Activated B cell treated with CpG ODN at 0.5 μM for 24 hours (primary cell): ENCODE results near the gene ZBTB17. TPM values are rescaled to one million over a fixed set of nuclear protein-coding genes. Genes with fewer than 3 reads are reported as not detected.
"Not testable (repeated sequence)": the region's sequence is repeated elsewhere in the genome, so short reads cannot be mapped to it uniquely, and the experiment has no call there.

Experiments used
- ATAC-seq: fragments of 200-7000 bp; cut with Tn5 transposase; one replicate; pipeline ENCODE4 v1.10.0; 2021; ENCODE audit warnings: low read depth, mild to moderate bottlenecking, moderate library complexity
- CTCF ChIA-PET: fragments of 350-600 bp; sonication (Branson Sonifier 250); formaldehyde crosslinking; loops from one replicate; lab custom pipeline; 2021; ENCODE audit warnings: antibody characterized with exemption; lab: Charles Lee
- POLR2A ChIA-PET: fragments of 350-600 bp; sonication (Branson Sonifier 250); formaldehyde crosslinking; loops from one replicate; lab custom pipeline; 2021; ENCODE audit warnings: antibody characterized with exemption; lab: Charles Lee
- DNase-seq: peaks from one replicate; pipeline ENCODE4 v3.0.0; 2022
- H3K27ac Mint-ChIP-seq: one replicate; pipeline ENCODE4 v1.8.0; 2020; ENCODE audit warnings: mixed read lengths
- H3K27me3 Mint-ChIP-seq: one replicate; pipeline ENCODE4 v1.8.0; 2021; ENCODE audit warnings: mixed read lengths
- H3K36me3 Mint-ChIP-seq: one replicate; pipeline ENCODE4 v1.8.0; 2021; ENCODE audit warnings: low read depth, mixed read lengths
- H3K4me1 Mint-ChIP-seq: one replicate; pipeline ENCODE4 v1.8.0; 2021; ENCODE audit warnings: mixed read lengths
- H3K4me3 Mint-ChIP-seq: one replicate; pipeline ENCODE4 v1.8.0; 2020; ENCODE audit warnings: mild to moderate bottlenecking, mixed read lengths
- H3K9me3 Mint-ChIP-seq: one replicate; pipeline ENCODE4 v1.8.0; 2020; ENCODE audit warnings: mixed read lengths
- CTCF ChIP-seq: fragments of 200-600 bp; IDR thresholded peaks from one replicate; pipeline ENCODE4 v1.8.0; 2022; ENCODE audit warnings: antibody characterized with exemption, mild to moderate bottlenecking
- intact Hi-C: fragments of 100-400 bp; cut with micrococcal nuclease; formaldehyde crosslinking; loops from one replicate; pipeline ENCODE4 v1.15.1; 2024
- total RNA-seq: library from RNA; stranded (reverse); gene quantifications from 2 replicates; pipeline ENCODE4 v1.2.3, GENCODE V29; 2022

ZBTB17 gene
- total RNA-seq, 1 donor from 2014 or later, result 121 TPM

GRCh38 chr1:16006010-16006409, 30.1 kb upstream of the ZBTB17 start:
- Mint-ChIP-seq H3K9me3 (no peaks in the 10 kb centered on the region), H3K4me3 (peak overlapping the region; percentile 26), H3K27me3 (no peaks in the 10 kb centered on the region), H3K4me1 (peaks cover 26% of the 10 kb centered on the region), H3K36me3 (no peaks in the 10 kb centered on the region), H3K27ac (no peak overlapping the region)
- ChIA-PET CTCF (interaction anchor here (0.9 kb wide), 1 partner anchor 190 kb away, joined by 6 read pairs; no protein-coding TSS in a partner anchor), POLR2A (interaction anchor here (1.2 to 3.2 kb wide), 4 partner anchors 31 to 190 kb away, joined by 5 to 19 read pairs (median 6); partner anchors contain the start of gene ZBTB17)
- no peak for ATAC-seq
- DNase-seq, result no peak
- no peak for TF ChIP-seq CTCF
- intact Hi-C loops, result loop anchor here (5.0 kb wide), 1 partner anchor 39 kb away; no protein-coding TSS in a partner anchor

- Mint-ChIP-seq H3K4me1 (peaks cover 26% of the 10 kb centered on the region), H3K36me3 (no peaks in the 10 kb centered on the region), H3K4me3 (peak overlapping the region; percentile 20), H3K27me3 (no peaks in the 10 kb centered on the region), H3K9me3 (no peaks in the 10 kb centered on the region), H3K27ac (no peak overlapping the region)
- POLR2A ChIA-PET, result interaction anchor here (0.6 to 3.2 kb wide), 5 partner anchors 30 to 190 kb away, joined by 5 to 19 read pairs (median 6); partner anchors contain the start of gene ZBTB17
- ATAC-seq (peak; percentile 66), DNase-seq (no peak)
- intact Hi-C loops, result loop anchor here (5.0 kb wide), 1 partner anchor 38 kb away; no protein-coding TSS in a partner anchor
- CTCF ChIA-PET, result interaction anchor here (0.9 kb wide), 1 partner anchor 190 kb away, joined by 6 read pairs; no protein-coding TSS in a partner anchor
- TF ChIP-seq CTCF, result no peak
These were observed 29.7 kb upstream of the ZBTB17 start for GRCh38 chr1:16005597-16005996.

GRCh38 chr1:16001274-16001673, 25.4 kb upstream of the ZBTB17 start:
- DNase-seq, H3K27me3 Mint-ChIP-seq, H3K36me3 Mint-ChIP-seq, ATAC-seq, H3K4me3 Mint-ChIP-seq, intact Hi-C loops, H3K27ac Mint-ChIP-seq, CTCF ChIA-PET, H3K9me3 Mint-ChIP-seq: not testable (repeated sequence)
- POLR2A ChIA-PET, result interaction anchor here (0.6 to 1.1 kb wide), 2 partner anchors 25 to 164 kb away, joined by 3 to 11 read pairs; partner anchors contain the start of gene ZBTB17
- peaks cover 15% of the 10 kb centered on the region for H3K4me1 Mint-ChIP-seq

- H3K4me3 Mint-ChIP-seq, result no peak overlapping the region
- TF ChIP-seq CTCF, result no peak
- H3K36me3 Mint-ChIP-seq, result no peaks in the 10 kb centered on the region
- ChIA-PET CTCF (no interaction called here), POLR2A (interaction anchor here (0.6 kb wide), 1 partner anchor 202 kb away, joined by 6 read pairs; no protein-coding TSS in a partner anchor)
- H3K4me1 Mint-ChIP-seq, result no peaks in the 10 kb centered on the region
- intact Hi-C loops, result no loop called here
- DNase-seq, result no peak
- ATAC-seq, result no peak
- no peak overlapping the region for H3K27ac Mint-ChIP-seq
- H3K9me3 Mint-ChIP-seq, result no peaks in the 10 kb centered on the region
- H3K27me3 Mint-ChIP-seq, result no peaks in the 10 kb centered on the region
These were observed 23.0 kb upstream of the ZBTB17 start for GRCh38 chr1:15998929-15999328.

- H3K9me3 Mint-ChIP-seq, result no peaks in the 10 kb centered on the region
- H3K36me3 Mint-ChIP-seq, result no peaks in the 10 kb centered on the region
- CTCF ChIA-PET, result interaction anchor here (0.8 to 1.1 kb wide), 2 partner anchors 81 to 183 kb away, joined by 3 to 4 read pairs; no protein-coding TSS in a partner anchor
- H3K27me3 Mint-ChIP-seq, result no peaks in the 10 kb centered on the region
- ATAC-seq, result no peak
- no peak overlapping the region for H3K27ac Mint-ChIP-seq
- no peak for DNase-seq
- no peak overlapping the region for H3K4me3 Mint-ChIP-seq
- intact Hi-C loops, result no loop called here
- no peak for TF ChIP-seq CTCF
- POLR2A ChIA-PET, result no interaction called here
- no peaks in the 10 kb centered on the region for H3K4me1 Mint-ChIP-seq
These were observed 21.9 kb upstream of the ZBTB17 start for GRCh38 chr1:15997637-15998280.
